SK-MEL-5 (cell line): ENCODE results near the gene ABCA3. TPM values are rescaled to one million over a fixed set of nuclear protein-coding genes. Genes with fewer than 3 reads are reported as not detected.

ENCODE experiments used
- DNase-seq: peaks from one replicate; pipeline ENCODE4 v3.0.0-alpha.2; 2016; ENCODE audit warnings: low read depth, low spot score
- in situ Hi-C: cut with HindIII; loops from 2 replicates; pipeline ENCODE4 v1.10.0; 2016; ENCODE audit warnings: low sequenced_read_pairs, high pct_unique_total_duplicates, low pct_unique_long_range_greater_than_20kb
- total RNA-seq: library from RNA; depleted of rRNA; stranded (reverse); fragments of >200 nt; shearing (Covaris generic); gene quantifications from 2 replicates; pipeline ENCODE4 v1.2.3, GENCODE V29; 2014

ABCA3 gene
- total RNA-seq, 1 experiment from 2014 or later: 0.24 TPM

- in situ Hi-C loops: no loop called here
- DNase-seq: no peak
Observed at GRCh38 chr16:2362218-2362617, 21.7 kb upstream of the ABCA3 start.

- no peak for DNase-seq
- in situ Hi-C loops: no loop called here
Observed at GRCh38 chr16:2361129-2361528, 20.6 kb upstream of the ABCA3 start.

- no peak for DNase-seq
- in situ Hi-C loops: no loop called here
Observed at GRCh38 chr16:2359919-2360318, 19.4 kb upstream of the ABCA3 start.

GRCh38 chr16:2358811-2359210 is 18.3 kb upstream of the ABCA3 start:
- in situ Hi-C loops: no loop called here
- DNase-seq: no peak

- no peak for DNase-seq
- in situ Hi-C loops: no loop called here
Observed at GRCh38 chr16:2357331-2357730, 16.8 kb upstream of the ABCA3 start.

GRCh38 chr16:2350500-2350899 is 10.0 kb upstream of the ABCA3 start:
- DNase-seq: no peak
- in situ Hi-C loops: no loop called here

- in situ Hi-C loops: no loop called here
Observed at GRCh38 chr16:2343211-2343610, 2.7 kb upstream of the ABCA3 start.

GRCh38 chr16:2341456-2342447 is 1.2 kb upstream of the ABCA3 start:
- no peak for DNase-seq
- in situ Hi-C loops: no loop called here

More at GRCh38 chr16:2343211-2343610, 2.7 kb upstream of the ABCA3 start:
- no peak for DNase-seq

- in situ Hi-C loops: no loop called here
- no peak for DNase-seq
Observed at GRCh38 chr16:2339521-2340484, 725 bp downstream of the ABCA3 start.

GRCh38 chr16:2337431-2338296 is 2.9 kb downstream of the ABCA3 start:
- in situ Hi-C loops: no loop called here
- DNase-seq: no peak

GRCh38 chr16:2335286-2335895 is 5.1 kb downstream of the ABCA3 start:
- DNase-seq: no peak
- in situ Hi-C loops: no loop called here

- in situ Hi-C loops: no loop called here
- no peak for DNase-seq
Observed at GRCh38 chr16:2333772-2334379, 6.7 kb downstream of the ABCA3 start.

- in situ Hi-C loops: no loop called here
- no peak for DNase-seq
Observed at GRCh38 chr16:2333231-2333630, 7.3 kb downstream of the ABCA3 start.

GRCh38 chr16:2331931-2332267 is 8.6 kb downstream of the ABCA3 start:
- in situ Hi-C loops: no loop called here
- DNase-seq: no peak

- in situ Hi-C loops: no loop called here
- DNase-seq: no peak
Observed at GRCh38 chr16:2331199-2331930, 9.2 kb downstream of the ABCA3 start.

GRCh38 chr16:2329532-2329931 is 11.0 kb downstream of the ABCA3 start:
- DNase-seq: no peak
- in situ Hi-C loops: no loop called here
